GM18499 (cell line): ENCODE data around the gene HSD3B7.

Experiments
- ATAC-seq: cut with Tn5 transposase; IDR thresholded peaks from one replicate; pipeline ENCODE4 v1.9.1; 2021; ENCODE audit warnings: moderate number of reproducible peaks; ENCODE audit not compliant: insufficient read depth, unreplicated experiment

HSD3B7 gene

GRCh38 chr16:30956601-30957455 is 28.2 kb upstream of the HSD3B7 start:
- peak; percentile 12 for ATAC-seq

- peak; percentile 56 for ATAC-seq
Measured at GRCh38 chr16:30957456-30958174, 27.4 kb upstream of the HSD3B7 start, which contains the start of gene SETD1A. TSS of gene SETD1A (plus strand) at chr16:30957754. CDS start at chr16:30958732, 978 bp downstream.

- no peak for ATAC-seq
Measured at GRCh38 chr16:30958175-30959079, 26.6 kb upstream of the HSD3B7 start.

GRCh38 chr16:30961384-30961783 is 23.6 kb upstream of the HSD3B7 start:
- ATAC-seq, result no peak

- ATAC-seq, result no peak
Measured at GRCh38 chr16:30963925-30964511, 21.0 kb upstream of the HSD3B7 start.

- ATAC-seq, result no peak
Measured at GRCh38 chr16:30964574-30965226, 20.3 kb upstream of the HSD3B7 start.

- no peak for ATAC-seq
Measured at GRCh38 chr16:30965436-30965835, 19.6 kb upstream of the HSD3B7 start.

GRCh38 chr16:30966033-30966619 is 18.9 kb upstream of the HSD3B7 start:
- ATAC-seq, result no peak

- no peak for ATAC-seq
Measured at GRCh38 chr16:30967795-30968194, 17.2 kb upstream of the HSD3B7 start.

- no peak for ATAC-seq
Measured at GRCh38 chr16:30969246-30969842, 15.7 kb upstream of the HSD3B7 start.

GRCh38 chr16:30971298-30971697 is 13.7 kb upstream of the HSD3B7 start:
- no peak for ATAC-seq

- no peak for ATAC-seq
Measured at GRCh38 chr16:30972872-30973271, 12.1 kb upstream of the HSD3B7 start.

- no peak for ATAC-seq
Measured at GRCh38 chr16:30974348-30974747, 10.7 kb upstream of the HSD3B7 start.

GRCh38 chr16:30976486-30976885 is 8.5 kb upstream of the HSD3B7 start:
- no peak for ATAC-seq

GRCh38 chr16:30977502-30977901 is 7.5 kb upstream of the HSD3B7 start:
- no peak for ATAC-seq

- no peak for ATAC-seq
Measured at GRCh38 chr16:30979170-30980022, 5.6 kb upstream of the HSD3B7 start.

GRCh38 chr16:30980023-30980371 is 5.0 kb upstream of the HSD3B7 start:
- ATAC-seq, result no peak

GRCh38 chr16:30980434-30980833 is 4.6 kb upstream of the HSD3B7 start:
- no peak for ATAC-seq
